ENCODE data around the gene MPHOSPH8. TPM values are rescaled to one million over a fixed set of nuclear protein-coding genes. Genes with fewer than 3 reads are reported as not detected.

Gene MPHOSPH8
- total and polyA plus RNA-seq, 4 donors = 31.2 to 69.9 (median 45.4) TPM

- H3K4me3 ChIP-seq (ENCODE audit: low read depth, low read length) = no peak overlapping the region
- H3K27ac ChIP-seq (ENCODE audit: low read depth, low read length) = no peak overlapping the region
- no peak for DNase-seq (ENCODE audit: low read depth in 4 of 6, low spot score in 6 of 6)
- peaks cover 36% of the 10 kb centered on the region for H3K36me3 ChIP-seq (ENCODE audit: control insufficient read depth, insufficient read depth, low read length)
- H3K9me3 ChIP-seq (ENCODE audit: control insufficient read depth, insufficient read depth, low read length) = no peaks in the 10 kb centered on the region
- no peaks in the 10 kb centered on the region for H3K27me3 ChIP-seq (ENCODE audit: control insufficient read depth, insufficient read depth, low read length)
- H3K4me1 ChIP-seq (ENCODE audit: control insufficient read depth, insufficient read depth, low read length) = no peaks in the 10 kb centered on the region
These were observed 25.4 kb downstream of the MPHOSPH8 start for GRCh38 chr13:19658831-19659230.

- no CpG with 5 or more reads among the region's 2 CpGs for WGBS (ENCODE audit: insufficient coverage)
- Histone ChIP-seq H3K36me3 (ENCODE audit: control insufficient read depth, insufficient read depth, low read length) (peaks cover 56% of the 10 kb centered on the region), H3K4me3 (ENCODE audit: low read depth, low read length) (no peak overlapping the region), H3K4me1 (ENCODE audit: control insufficient read depth, insufficient read depth, low read length) (no peaks in the 10 kb centered on the region), H3K27me3 (ENCODE audit: control insufficient read depth, insufficient read depth, low read length) (no peaks in the 10 kb centered on the region), H3K9me3 (ENCODE audit: control insufficient read depth, insufficient read depth, low read length) (no peaks in the 10 kb centered on the region), H3K27ac (ENCODE audit: low read depth, low read length) (no peak overlapping the region)
- no peak for DNase-seq (ENCODE audit: low read depth in 4 of 6, low spot score in 6 of 6)
These were observed 27.7 kb downstream of the MPHOSPH8 start for GRCh38 chr13:19661126-19661525.

GRCh38 chr13:19661561-19661960 is 28.1 kb downstream of the MPHOSPH8 start:
- no peak for DNase-seq (ENCODE audit: low read depth in 4 of 6, low spot score in 6 of 6)
- Histone ChIP-seq H3K27me3 (ENCODE audit: control insufficient read depth, insufficient read depth, low read length) (no peaks in the 10 kb centered on the region), H3K4me1 (ENCODE audit: control insufficient read depth, insufficient read depth, low read length) (no peaks in the 10 kb centered on the region), H3K27ac (ENCODE audit: low read depth, low read length) (no peak overlapping the region), H3K36me3 (ENCODE audit: control insufficient read depth, insufficient read depth, low read length) (peaks cover 57% of the 10 kb centered on the region), H3K9me3 (ENCODE audit: control insufficient read depth, insufficient read depth, low read length) (no peaks in the 10 kb centered on the region), H3K4me3 (ENCODE audit: low read depth, low read length) (no peak overlapping the region)
- 100% methylated on average over 3 of the region's 15 CpGs for WGBS (ENCODE audit: insufficient coverage)

- no peaks in the 10 kb centered on the region for H3K9me3 ChIP-seq (ENCODE audit: control insufficient read depth, insufficient read depth, low read length)
- 84% methylated on average over 13 of the region's 13 CpGs for WGBS (ENCODE audit: insufficient coverage)
These were observed 30.0 kb downstream of the MPHOSPH8 start for GRCh38 chr13:19663416-19663979.

GRCh38 chr13:19664481-19665230 is 31.2 kb downstream of the MPHOSPH8 start:
- H3K27me3 ChIP-seq (ENCODE audit: control insufficient read depth, insufficient read depth, low read length) = no peaks in the 10 kb centered on the region
- H3K9me3 ChIP-seq (ENCODE audit: control insufficient read depth, insufficient read depth, low read length) = no peaks in the 10 kb centered on the region
- peaks cover 80% of the 10 kb centered on the region for H3K36me3 ChIP-seq (ENCODE audit: control insufficient read depth, insufficient read depth, low read length)
- no peaks in the 10 kb centered on the region for H3K4me1 ChIP-seq (ENCODE audit: control insufficient read depth, insufficient read depth, low read length)
- 89% methylated on average over 13 of the region's 14 CpGs for WGBS (ENCODE audit: insufficient coverage)
- DNase-seq (ENCODE audit: low read depth in 4 of 6, low spot score in 6 of 6) = no peak
- no peak overlapping the region for H3K27ac ChIP-seq (ENCODE audit: low read depth, low read length)
- no peak overlapping the region for H3K4me3 ChIP-seq (ENCODE audit: low read depth, low read length)

More at GRCh38 chr13:19663416-19663979, 30.0 kb downstream of the MPHOSPH8 start:
- no peak for DNase-seq (ENCODE audit: low read depth in 4 of 6, low spot score in 6 of 6)
- H3K4me1 ChIP-seq (ENCODE audit: control insufficient read depth, insufficient read depth, low read length) = no peaks in the 10 kb centered on the region
- no peak overlapping the region for H3K4me3 ChIP-seq (ENCODE audit: low read depth, low read length)
- no peaks in the 10 kb centered on the region for H3K27me3 ChIP-seq (ENCODE audit: control insufficient read depth, insufficient read depth, low read length)
- H3K27ac ChIP-seq (ENCODE audit: low read depth, low read length) = no peak overlapping the region
- H3K36me3 ChIP-seq (ENCODE audit: control insufficient read depth, insufficient read depth, low read length) = peaks cover 74% of the 10 kb centered on the region

GRCh38 chr13:19665427-19665859 is 32.0 kb downstream of the MPHOSPH8 start:
- no peak overlapping the region for H3K4me3 ChIP-seq (ENCODE audit: low read depth, low read length)
- H3K36me3 ChIP-seq (ENCODE audit: control insufficient read depth, insufficient read depth, low read length) = peaks cover 82% of the 10 kb centered on the region
- no peaks in the 10 kb centered on the region for H3K4me1 ChIP-seq (ENCODE audit: control insufficient read depth, insufficient read depth, low read length)
- H3K27ac ChIP-seq (ENCODE audit: low read depth, low read length) = no peak overlapping the region
- no peak for DNase-seq (ENCODE audit: low read depth in 4 of 6, low spot score in 6 of 6)
- H3K27me3 ChIP-seq (ENCODE audit: control insufficient read depth, insufficient read depth, low read length) = no peaks in the 10 kb centered on the region
- 77% methylated on average over 14 of the region's 14 CpGs for WGBS (ENCODE audit: insufficient coverage)
- H3K9me3 ChIP-seq (ENCODE audit: control insufficient read depth, insufficient read depth, low read length) = no peaks in the 10 kb centered on the region

GRCh38 chr13:19668778-19669177 is 35.3 kb downstream of the MPHOSPH8 start:
- H3K27ac ChIP-seq (ENCODE audit: low read depth, low read length) = no peak overlapping the region
- H3K36me3 ChIP-seq (ENCODE audit: control insufficient read depth, insufficient read depth, low read length) = peaks cover 68% of the 10 kb centered on the region
- no peaks in the 10 kb centered on the region for H3K27me3 ChIP-seq (ENCODE audit: control insufficient read depth, insufficient read depth, low read length)
- no peak for DNase-seq (ENCODE audit: low read depth in 4 of 6, low spot score in 6 of 6)
- no peaks in the 10 kb centered on the region for H3K4me1 ChIP-seq (ENCODE audit: control insufficient read depth, insufficient read depth, low read length)
- no peak overlapping the region for H3K4me3 ChIP-seq (ENCODE audit: low read depth, low read length)
- no peaks in the 10 kb centered on the region for H3K9me3 ChIP-seq (ENCODE audit: control insufficient read depth, insufficient read depth, low read length)
- 100% methylated on average over 1 of the region's 9 CpGs for WGBS (ENCODE audit: insufficient coverage)

- Histone ChIP-seq H3K9me3 (ENCODE audit: control insufficient read depth, insufficient read depth, low read length) (no peaks in the 10 kb centered on the region), H3K36me3 (ENCODE audit: control insufficient read depth, insufficient read depth, low read length) (peaks cover 55% of the 10 kb centered on the region), H3K4me1 (ENCODE audit: control insufficient read depth, insufficient read depth, low read length) (no peaks in the 10 kb centered on the region), H3K27ac (ENCODE audit: low read depth, low read length) (no peak overlapping the region), H3K27me3 (ENCODE audit: control insufficient read depth, insufficient read depth, low read length) (no peaks in the 10 kb centered on the region), H3K4me3 (ENCODE audit: low read depth, low read length) (no peak overlapping the region)
- no CpG with 5 or more reads among the region's 3 CpGs for WGBS (ENCODE audit: insufficient coverage)
- DNase-seq (ENCODE audit: low read depth in 4 of 6, low spot score in 6 of 6) = no peak
These were observed 36.7 kb downstream of the MPHOSPH8 start for GRCh38 chr13:19670147-19670546.

- Histone ChIP-seq H3K36me3 (ENCODE audit: control insufficient read depth, insufficient read depth, low read length) (peaks cover 32% of the 10 kb centered on the region), H3K4me1 (ENCODE audit: control insufficient read depth, insufficient read depth, low read length) (no peaks in the 10 kb centered on the region), H3K27ac (ENCODE audit: low read depth, low read length) (no peak overlapping the region), H3K27me3 (ENCODE audit: control insufficient read depth, insufficient read depth, low read length) (no peaks in the 10 kb centered on the region), H3K9me3 (ENCODE audit: control insufficient read depth, insufficient read depth, low read length) (no peaks in the 10 kb centered on the region), H3K4me3 (ENCODE audit: low read depth, low read length) (no peak overlapping the region)
- no peak for DNase-seq (ENCODE audit: low read depth in 4 of 6, low spot score in 6 of 6)
- WGBS (ENCODE audit: insufficient coverage) = 86% methylated on average over 2 of the region's 5 CpGs
These were observed 39.5 kb downstream of the MPHOSPH8 start for GRCh38 chr13:19672990-19673389.

All from spinal cord (tissue), 10 donors.